ENCODE data around the gene NLRP6.

NLRP6 gene

DNA sequence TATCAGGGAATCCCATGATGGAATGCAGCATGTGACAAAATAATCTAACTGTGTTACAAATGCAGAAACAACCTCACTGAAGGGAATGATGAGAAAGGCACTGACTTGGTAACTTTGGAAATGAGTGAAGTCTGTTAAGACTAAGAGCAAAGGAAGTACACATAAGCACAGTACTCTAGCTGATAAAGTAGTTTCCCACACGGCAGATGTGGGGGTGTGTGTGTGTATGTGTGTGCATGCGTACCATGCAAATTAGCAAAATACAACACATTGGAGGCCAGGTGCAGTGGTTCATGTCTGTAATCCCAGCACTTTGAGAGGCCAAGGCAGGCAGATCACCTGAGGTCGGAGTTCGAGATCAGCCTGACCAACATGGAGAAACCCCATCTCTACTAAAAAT lies 16.6 kb upstream of the NLRP6 start:
- TF ChIP-seq GLIS3 (CRISPR knock-in tag; IDR thresholded peaks at IDR 0.05) (no peak), OSR1 (CRISPR knock-in tag; IDR thresholded peaks at IDR 0.05) (no peak), ISL1 (CRISPR knock-in tag; IDR thresholded peaks at IDR 0.05) (no peak), PPARA (CRISPR knock-in tag; IDR thresholded peaks at IDR 0.05; ENCODE audit: borderline replicate concordance) (no peak), SNAI2 (CRISPR knock-in tag; IDR thresholded peaks at IDR 0.05) (no peak), ARNTL (CRISPR knock-in tag; IDR thresholded peaks at IDR 0.05; ENCODE audit: borderline replicate concordance, low read depth) (no peak), PATZ1 (CRISPR knock-in tag; IDR thresholded peaks at IDR 0.05; ENCODE audit: borderline replicate concordance) (no peak), ZC3H10 (CRISPR knock-in tag; IDR thresholded peaks at IDR 0.05) (no peak)
- TF ChIP-seq, protein P1, sequence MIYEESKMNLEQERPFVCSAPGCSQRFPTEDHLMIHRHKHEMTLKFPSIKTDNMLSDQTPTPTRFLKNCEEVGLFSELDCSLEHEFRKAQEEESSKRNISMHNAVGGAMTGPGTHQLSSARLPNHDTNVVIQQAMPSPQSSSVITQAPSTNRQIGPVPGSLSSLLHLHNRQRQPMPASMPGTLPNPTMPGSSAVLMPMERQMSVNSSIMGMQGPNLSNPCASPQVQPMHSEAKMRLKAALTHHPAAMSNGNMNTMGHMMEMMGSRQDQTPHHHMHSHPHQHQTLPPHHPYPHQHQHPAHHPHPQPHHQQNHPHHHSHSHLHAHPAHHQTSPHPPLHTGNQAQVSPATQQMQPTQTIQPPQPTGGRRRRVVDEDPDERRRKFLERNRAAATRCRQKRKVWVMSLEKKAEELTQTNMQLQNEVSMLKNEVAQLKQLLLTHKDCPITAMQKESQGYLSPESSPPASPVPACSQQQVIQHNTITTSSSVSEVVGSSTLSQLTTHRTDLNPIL (CRISPR knock-in tag; IDR thresholded peaks at IDR 0.05; ENCODE audit: low read depth): no peak
- no peak for ATAC-seq

GRCh38 chr11:266676-267439 lies 11.3 kb upstream of the NLRP6 start:
- TF ChIP-seq TOX (CRISPR knock-in tag; IDR thresholded peaks at IDR 0.05; ENCODE audit: borderline replicate concordance): no peak
- TF ChIP-seq ISL1 (CRISPR knock-in tag; IDR thresholded peaks at IDR 0.05): no peak
- TF ChIP-seq SNAI2 (CRISPR knock-in tag; IDR thresholded peaks at IDR 0.05): no peak
- no peak for TF ChIP-seq ZNF70 (CRISPR knock-in tag; IDR thresholded peaks at IDR 0.05)
- no peak for ATAC-seq

GRCh38 chr11:267491-267994 lies 10.7 kb upstream of the NLRP6 start:
- no peak for TF ChIP-seq ZNF8 (CRISPR knock-in tag; IDR thresholded peaks at IDR 0.05)
- TF ChIP-seq OSR1 (CRISPR knock-in tag; IDR thresholded peaks at IDR 0.05): no peak
- no peak for TF ChIP-seq ZFP30 (CRISPR knock-in tag; IDR thresholded peaks at IDR 0.05)
- TF ChIP-seq TOX (CRISPR knock-in tag; IDR thresholded peaks at IDR 0.05; ENCODE audit: borderline replicate concordance): no peak
- TF ChIP-seq CSDC2 (CRISPR knock-in tag; IDR thresholded peaks at IDR 0.05): no peak
- TF ChIP-seq RARB (CRISPR knock-in tag; IDR thresholded peaks at IDR 0.05): no peak
- TF ChIP-seq ISL1 (CRISPR knock-in tag; IDR thresholded peaks at IDR 0.05): no peak
- TF ChIP-seq, protein P2, sequence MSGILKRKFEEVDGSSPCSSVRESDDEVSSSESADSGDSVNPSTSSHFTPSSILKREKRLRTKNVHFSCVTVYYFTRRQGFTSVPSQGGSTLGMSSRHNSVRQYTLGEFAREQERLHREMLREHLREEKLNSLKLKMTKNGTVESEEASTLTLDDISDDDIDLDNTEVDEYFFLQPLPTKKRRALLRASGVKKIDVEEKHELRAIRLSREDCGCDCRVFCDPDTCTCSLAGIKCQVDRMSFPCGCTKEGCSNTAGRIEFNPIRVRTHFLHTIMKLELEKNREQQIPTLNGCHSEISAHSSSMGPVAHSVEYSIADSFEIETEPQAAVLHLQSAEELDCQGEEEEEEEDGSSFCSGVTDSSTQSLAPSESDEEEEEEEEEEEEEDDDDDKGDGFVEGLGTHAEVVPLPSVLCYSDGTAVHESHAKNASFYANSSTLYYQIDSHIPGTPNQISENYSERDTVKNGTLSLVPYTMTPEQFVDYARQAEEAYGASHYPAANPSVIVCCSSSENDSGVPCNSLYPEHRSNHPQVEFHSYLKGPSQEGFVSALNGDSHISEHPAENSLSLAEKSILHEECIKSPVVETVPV (CRISPR knock-in tag; IDR thresholded peaks at IDR 0.05): no peak
- no peak for TF ChIP-seq TCF4 (CRISPR knock-in tag; IDR thresholded peaks at IDR 0.05; ENCODE audit: borderline replicate concordance)
- TF ChIP-seq BACH2 (CRISPR knock-in tag; IDR thresholded peaks at IDR 0.05; ENCODE audit: borderline replicate concordance): no peak
- TF ChIP-seq ZFP3 (CRISPR knock-in tag; IDR thresholded peaks at IDR 0.05): no peak
- no peak for TF ChIP-seq ESRRG (CRISPR knock-in tag; IDR thresholded peaks at IDR 0.05)
- no peak for TF ChIP-seq ZNF70 (CRISPR knock-in tag; IDR thresholded peaks at IDR 0.05)
- TF ChIP-seq SNAI2 (CRISPR knock-in tag; IDR thresholded peaks at IDR 0.05): no peak
- no peak for TF ChIP-seq ARNTL (CRISPR knock-in tag; IDR thresholded peaks at IDR 0.05; ENCODE audit: borderline replicate concordance, low read depth)
- TF ChIP-seq GLIS3 (CRISPR knock-in tag; IDR thresholded peaks at IDR 0.05): no peak
- TF ChIP-seq ZNF565 (CRISPR knock-in tag; conservative IDR thresholded peaks at IDR 0.05; ENCODE audit: low read depth): no peak
- peak; percentile 57 for ATAC-seq

GRCh38 chr11:268716-269145 lies 9.5 kb upstream of the NLRP6 start:
- ATAC-seq: peak; percentile 90

DNA sequence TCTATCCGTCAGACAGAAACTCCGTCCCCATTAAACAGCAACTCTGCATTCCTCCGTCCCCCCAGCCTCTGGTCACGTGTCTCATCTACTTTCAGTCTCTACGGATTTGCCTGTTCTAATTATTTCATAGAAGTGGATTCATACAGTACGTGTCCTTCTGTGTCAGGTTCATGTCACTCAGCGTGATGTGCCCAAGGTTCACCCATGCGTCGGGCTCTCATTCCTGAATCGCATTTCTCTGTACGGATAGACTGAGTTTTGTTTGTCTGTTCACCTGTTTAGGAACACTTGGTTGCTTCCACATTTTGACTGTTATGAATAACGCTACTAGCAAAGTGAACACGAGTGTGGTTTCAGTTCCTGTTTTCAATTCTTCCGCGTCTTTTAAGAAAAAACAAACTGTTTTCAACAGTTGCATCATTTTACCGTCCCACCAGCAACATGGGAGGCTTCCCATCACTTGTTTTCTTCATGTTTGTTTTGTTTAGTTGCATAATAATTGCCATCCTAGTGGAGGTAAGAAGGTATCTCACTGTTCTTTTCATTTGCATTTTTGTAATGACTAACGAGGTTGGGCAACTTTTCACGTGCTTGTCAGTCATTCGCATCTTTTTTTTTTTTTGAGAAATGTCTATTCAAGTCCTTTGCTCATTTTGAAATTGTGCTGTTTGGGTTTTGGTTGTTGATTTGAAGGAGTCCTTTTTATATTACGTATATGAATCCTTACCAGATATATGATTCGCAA lies 8.9 kb upstream of the NLRP6 start:
- peak; percentile 6; the same call in 1 of the 3 replicates for ATAC-seq
- no peak for TF ChIP-seq OSR1 (CRISPR knock-in tag; IDR thresholded peaks at IDR 0.05)
- TF ChIP-seq CSDC2 (CRISPR knock-in tag; IDR thresholded peaks at IDR 0.05): no peak
- TF ChIP-seq, protein P3, sequence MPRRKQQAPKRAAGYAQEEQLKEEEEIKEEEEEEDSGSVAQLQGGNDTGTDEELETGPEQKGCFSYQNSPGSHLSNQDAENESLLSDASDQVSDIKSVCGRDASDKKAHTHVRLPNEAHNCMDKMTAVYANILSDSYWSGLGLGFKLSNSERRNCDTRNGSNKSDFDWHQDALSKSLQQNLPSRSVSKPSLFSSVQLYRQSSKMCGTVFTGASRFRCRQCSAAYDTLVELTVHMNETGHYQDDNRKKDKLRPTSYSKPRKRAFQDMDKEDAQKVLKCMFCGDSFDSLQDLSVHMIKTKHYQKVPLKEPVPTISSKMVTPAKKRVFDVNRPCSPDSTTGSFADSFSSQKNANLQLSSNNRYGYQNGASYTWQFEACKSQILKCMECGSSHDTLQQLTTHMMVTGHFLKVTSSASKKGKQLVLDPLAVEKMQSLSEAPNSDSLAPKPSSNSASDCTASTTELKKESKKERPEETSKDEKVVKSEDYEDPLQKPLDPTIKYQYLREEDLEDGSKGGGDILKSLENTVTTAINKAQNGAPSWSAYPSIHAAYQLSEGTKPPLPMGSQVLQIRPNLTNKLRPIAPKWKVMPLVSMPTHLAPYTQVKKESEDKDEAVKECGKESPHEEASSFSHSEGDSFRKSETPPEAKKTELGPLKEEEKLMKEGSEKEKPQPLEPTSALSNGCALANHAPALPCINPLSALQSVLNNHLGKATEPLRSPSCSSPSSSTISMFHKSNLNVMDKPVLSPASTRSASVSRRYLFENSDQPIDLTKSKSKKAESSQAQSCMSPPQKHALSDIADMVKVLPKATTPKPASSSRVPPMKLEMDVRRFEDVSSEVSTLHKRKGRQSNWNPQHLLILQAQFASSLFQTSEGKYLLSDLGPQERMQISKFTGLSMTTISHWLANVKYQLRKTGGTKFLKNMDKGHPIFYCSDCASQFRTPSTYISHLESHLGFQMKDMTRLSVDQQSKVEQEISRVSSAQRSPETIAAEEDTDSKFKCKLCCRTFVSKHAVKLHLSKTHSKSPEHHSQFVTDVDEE (CRISPR knock-in tag; IDR thresholded peaks at IDR 0.05): no peak
- no peak for TF ChIP-seq ZNF70 (CRISPR knock-in tag; IDR thresholded peaks at IDR 0.05)
- no peak for TF ChIP-seq TOX (CRISPR knock-in tag; IDR thresholded peaks at IDR 0.05; ENCODE audit: borderline replicate concordance)
- TF ChIP-seq RARB (CRISPR knock-in tag; IDR thresholded peaks at IDR 0.05): no peak
- no peak for TF ChIP-seq ZNF8 (CRISPR knock-in tag; IDR thresholded peaks at IDR 0.05)
- no peak for TF ChIP-seq PATZ1 (CRISPR knock-in tag; IDR thresholded peaks at IDR 0.05; ENCODE audit: borderline replicate concordance)
- TF ChIP-seq ZC3H10 (CRISPR knock-in tag; IDR thresholded peaks at IDR 0.05): no peak
- no peak for TF ChIP-seq GLIS3 (CRISPR knock-in tag; IDR thresholded peaks at IDR 0.05)

Data from SK-N-SH treated with all-trans-retinoic acid at 6 μM for 48 hours (cell line).